GM19397 (cell line): Measurements from ENCODE around the gene FANCM.
"Not testable (repeated sequence)": the region's sequence is repeated elsewhere in the genome, so short reads cannot be mapped to it uniquely, and the experiment has no call there.

Source experiments
- ATAC-seq: cut with Tn5 transposase; IDR thresholded peaks from one replicate; pipeline ENCODE4 v1.9.1; 2021; ENCODE audit warnings: mild to moderate bottlenecking, moderate library complexity; ENCODE audit not compliant: unreplicated experiment

Gene FANCM

GRCh38 chr14:45136399-45136798, 669 bp downstream of the FANCM start:
- ATAC-seq, result no peak

GRCh38 chr14:45140661-45141187, 5.0 kb downstream of the FANCM start:
- no peak for ATAC-seq

GRCh38 chr14:45142083-45142482, 6.4 kb downstream of the FANCM start:
- not testable (repeated sequence) for ATAC-seq

GRCh38 chr14:45144658-45145057, 8.9 kb downstream of the FANCM start:
- ATAC-seq, result no peak

DNA sequence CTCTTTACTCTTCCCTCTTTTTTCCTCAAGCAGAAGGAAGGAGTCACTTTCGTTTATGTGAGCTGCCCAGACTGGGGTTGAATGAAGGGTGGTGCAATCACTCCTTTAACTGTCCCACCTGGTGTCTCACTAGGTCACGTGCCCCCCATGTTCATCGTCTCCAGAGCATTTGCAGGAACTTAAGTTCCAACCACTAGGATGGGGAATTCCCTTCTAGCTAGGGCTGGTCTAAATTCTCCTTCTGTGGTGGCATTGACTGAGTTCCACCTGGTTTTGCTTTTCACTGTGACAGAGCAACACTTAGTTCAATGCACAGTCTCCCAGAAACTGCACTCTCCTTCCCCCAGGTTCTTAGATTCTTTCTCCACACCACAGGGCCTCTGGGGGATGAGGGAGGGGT, 9.5 kb downstream of the FANCM start:
- ATAC-seq, result no peak

DNA sequence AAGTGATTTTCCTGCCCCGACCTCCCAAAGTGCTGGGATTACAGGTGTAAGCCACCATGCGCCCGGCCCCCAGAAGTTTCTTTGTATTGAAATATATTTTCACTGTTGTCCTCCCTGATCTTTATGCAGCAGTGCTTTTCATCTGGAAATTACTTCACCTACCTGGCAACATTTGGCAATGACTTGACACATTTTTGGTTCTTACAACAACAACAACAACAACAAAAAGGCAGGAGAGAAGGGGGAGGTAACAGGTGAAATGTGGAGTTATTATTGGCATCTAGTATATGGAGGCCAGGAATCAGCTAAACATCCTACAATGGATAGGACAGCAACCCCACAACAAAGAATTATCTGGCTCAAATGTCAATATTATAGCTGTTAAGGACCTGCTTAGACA, 13.9 kb downstream of the FANCM start:
- no peak for ATAC-seq

- no peak for ATAC-seq
Measured at GRCh38 chr14:45150386-45150890, 14.7 kb downstream of the FANCM start.

DNA sequence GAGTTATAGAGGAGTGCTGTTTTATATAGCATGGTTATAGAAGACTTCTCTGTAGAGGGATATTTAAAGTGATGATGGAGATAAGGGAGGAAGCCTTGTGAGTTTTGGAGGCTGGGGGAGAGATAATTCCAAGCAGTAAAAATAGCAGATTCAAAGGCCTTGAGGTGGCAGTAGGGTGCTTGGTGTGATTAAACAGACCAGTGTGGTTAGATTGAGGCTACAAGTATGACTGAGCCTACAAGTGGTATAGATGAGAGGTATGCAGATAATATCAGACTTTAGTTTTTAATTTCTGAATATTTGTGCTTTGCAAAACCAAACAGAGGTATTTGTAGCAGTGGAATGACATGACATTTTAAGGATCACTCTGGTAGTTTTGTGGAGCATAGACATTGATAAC, 20.3 kb downstream of the FANCM start:
- ATAC-seq, result no peak

GRCh38 chr14:45169906-45170305, 34.2 kb downstream of the FANCM start:
- no peak for ATAC-seq

GRCh38 chr14:45177076-45177475, 41.3 kb downstream of the FANCM start:
- ATAC-seq, result no peak

GRCh38 chr14:45181329-45181728, 45.6 kb downstream of the FANCM start:
- ATAC-seq, result no peak

- ATAC-seq, result no peak
Measured at GRCh38 chr14:45181806-45182205, 46.1 kb downstream of the FANCM start.

GRCh38 chr14:45185100-45185814, 49.5 kb downstream of the FANCM start:
- ATAC-seq, result no peak

GRCh38 chr14:45194964-45195363, 59.2 kb downstream of the FANCM start:
- ATAC-seq, result no peak

DNA sequence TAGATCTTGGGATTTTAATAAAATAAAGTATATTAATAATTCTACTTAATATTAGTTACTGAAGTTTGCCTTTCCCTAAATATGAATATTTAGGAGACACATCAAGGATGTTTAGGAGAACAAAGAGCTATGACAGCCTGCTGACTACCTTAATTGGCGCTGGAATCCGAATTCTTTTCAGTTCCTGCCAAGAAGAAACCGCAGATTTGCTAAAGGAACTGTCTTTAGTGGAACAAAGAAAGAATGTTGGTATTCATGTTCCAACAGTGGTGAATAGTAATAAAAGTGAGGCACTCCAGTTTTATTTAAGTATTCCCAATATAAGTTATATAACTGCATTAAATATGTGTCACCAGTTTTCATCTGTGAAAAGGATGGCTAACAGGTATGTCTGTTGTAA, 62.8 kb downstream of the FANCM start:
- ATAC-seq, result no peak

- ATAC-seq, result no peak
Measured at GRCh38 chr14:45199230-45199629, 63.5 kb downstream of the FANCM start.

DNA sequence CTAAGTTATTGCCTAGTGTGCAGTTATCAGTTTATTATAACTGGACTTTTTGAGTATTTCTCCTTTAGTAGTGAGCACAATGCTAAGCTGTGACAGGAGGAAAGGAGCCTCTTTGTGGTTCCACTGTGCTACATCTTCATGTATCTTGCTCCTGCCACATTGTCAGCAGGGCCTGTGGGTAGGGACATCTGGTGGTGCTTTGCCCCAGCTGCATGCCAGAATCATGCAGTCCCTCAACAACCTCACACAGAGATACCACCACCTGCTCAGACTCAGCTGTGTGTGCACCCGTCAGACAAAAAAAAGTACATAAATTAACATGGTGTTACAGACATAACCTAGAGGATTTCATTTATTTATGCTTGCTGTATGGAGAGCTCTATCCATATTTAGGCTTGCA, 66.2 kb downstream of the FANCM start:
- ATAC-seq, result peak; percentile 77

GRCh38 chr14:45204241-45204640, 68.5 kb downstream of the FANCM start:
- ATAC-seq, result no peak

- no peak for ATAC-seq
Measured at GRCh38 chr14:45210159-45210558, 74.4 kb downstream of the FANCM start.

DNA sequence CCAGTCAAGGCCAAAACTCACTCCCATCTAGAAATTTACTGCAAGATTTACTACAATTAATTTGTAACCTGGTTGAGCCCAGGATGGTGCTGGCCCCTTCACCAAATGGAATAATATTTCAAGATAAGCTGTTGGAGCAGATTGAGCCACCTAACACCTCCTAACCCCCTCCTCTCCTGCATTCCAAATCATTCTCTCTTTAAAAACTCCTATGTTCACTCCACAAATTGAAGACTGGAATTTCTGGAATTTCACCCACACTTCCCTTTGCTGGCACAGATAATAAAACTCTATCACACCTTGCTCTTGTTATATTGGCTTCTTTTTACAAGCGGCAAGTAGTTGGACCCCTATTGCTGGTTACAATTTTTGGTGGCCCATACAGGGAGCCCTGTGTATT, 75.6 kb downstream of the FANCM start:
- no peak for ATAC-seq

DNA sequence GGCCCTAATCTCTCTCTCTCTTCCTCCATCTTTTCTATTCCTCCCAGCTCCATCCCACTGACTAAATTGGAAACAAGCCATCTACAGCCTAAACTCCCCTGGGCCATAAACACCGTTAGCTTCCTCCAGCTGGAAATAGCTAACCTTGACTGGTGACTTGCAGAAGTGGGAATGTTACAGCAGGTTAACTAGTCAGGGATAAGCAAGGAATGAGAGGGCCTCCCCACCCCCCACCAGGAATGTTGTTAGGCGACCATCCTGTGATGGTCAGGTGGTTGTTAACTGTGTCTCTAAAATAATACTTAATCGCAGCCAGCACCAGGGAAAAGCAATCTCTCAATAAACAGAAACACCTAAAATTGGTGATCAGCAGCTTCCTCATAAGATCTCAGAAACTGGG, 76.5 kb downstream of the FANCM start:
- no peak for ATAC-seq

- not testable (repeated sequence) for ATAC-seq
Measured at GRCh38 chr14:45213716-45214115, 78.0 kb downstream of the FANCM start.

DNA sequence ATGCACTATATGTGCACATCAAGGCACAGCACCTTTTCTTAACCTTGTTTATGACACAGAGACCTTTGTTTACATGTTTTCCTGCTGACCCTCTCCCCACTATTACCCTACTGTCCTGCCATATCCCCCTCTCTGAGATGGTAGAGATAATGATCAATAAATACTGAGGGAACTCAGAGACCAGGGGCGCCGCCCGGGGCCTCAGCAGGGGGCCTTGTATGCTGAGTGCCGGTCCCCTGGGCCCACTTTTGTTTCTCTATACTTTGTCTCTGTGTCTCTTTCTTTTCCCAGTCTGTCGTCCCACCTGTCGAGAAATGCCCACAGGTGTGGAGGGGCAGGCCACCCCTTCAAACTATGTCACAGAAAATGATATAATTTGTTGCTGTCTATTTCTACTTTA, 78.6 kb downstream of the FANCM start:
- ATAC-seq, result not testable (repeated sequence)
